Measurements from ENCODE around the gene FAM117A. TPM values are rescaled to one million over a fixed set of nuclear protein-coding genes. Genes with fewer than 3 reads are reported as not detected.
"Not testable (repeated sequence)": the region's sequence is repeated elsewhere in the genome, so short reads cannot be mapped to it uniquely, and the experiment has no call there.

Gene FAM117A
- total RNA-seq, 1 experiment from 2014 or later = 9.7 TPM

DNA sequence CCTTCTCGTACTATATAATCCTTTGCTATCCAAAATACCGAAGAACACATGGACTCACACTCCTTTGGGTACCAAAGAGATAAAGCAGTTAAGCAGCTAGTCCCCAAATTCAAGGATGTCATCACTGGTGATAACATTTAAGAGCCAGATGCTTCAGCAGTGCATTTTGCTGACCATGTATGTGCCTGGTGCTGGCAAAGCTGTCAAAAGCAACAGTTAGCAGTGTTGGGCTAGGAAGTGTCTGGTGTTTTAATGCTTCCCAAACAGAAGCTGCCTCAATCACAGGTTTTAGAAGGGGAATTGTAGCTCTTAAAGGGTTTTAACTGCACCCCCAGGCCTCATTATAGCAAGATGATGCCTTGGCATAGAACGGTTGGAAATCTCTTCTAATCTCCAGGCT, 4.7 kb downstream of the FAM117A start:
- Histone ChIP-seq H3K4me1 (ENCODE audit: insufficient read depth, low read length) (peaks cover 20% of the 10 kb centered on the region), H3K36me3 (ENCODE audit: low read depth, low read length) (no peaks in the 10 kb centered on the region), H3K27me3 (ENCODE audit: low read length) (no peaks in the 10 kb centered on the region), H3K4me3 (ENCODE audit: low read length) (no peak overlapping the region), H2AFZ (ENCODE audit: low read length) (no peak overlapping the region), H3F3A (ENCODE audit: low read length, unreplicated experiment) (no peaks in the 10 kb centered on the region), H3K9me3 (ENCODE audit: low read length) (no peaks in the 10 kb centered on the region), H3K4me2 (ENCODE audit: low read length) (no peak overlapping the region), H3K9me2 (replicated peaks; ENCODE audit: low read length) (no peaks in the 10 kb centered on the region), H4K20me1 (ENCODE audit: low read length) (no peaks in the 10 kb centered on the region), H3K9ac (ENCODE audit: low read length) (no peak overlapping the region), H3K27ac (ENCODE audit: low read length) (no peak overlapping the region), H3K79me2 (ENCODE audit: low read length) (no peaks in the 10 kb centered on the region)
- POLR2A ChIA-PET (ENCODE audit: unreplicated experiment) = no interaction called here
- intact Hi-C loops (cut with micrococcal nuclease) = no loop called here
- no TSS peak for BruUV-seq (replicated peaks)
- CTCF ChIA-PET = no interaction called here
- DNase-seq (no peak), ATAC-seq (no peak)
- TF ChIP-seq EZH2phosphoT487 (IDR thresholded peaks at IDR 0.05; ENCODE audit: borderline replicate concordance, low read length) (no peak), EZH2 (IDR thresholded peaks at IDR 0.05; ENCODE audit: low read length, unreplicated experiment) (no peak)
- TF ChIP-seq, protein P1, sequence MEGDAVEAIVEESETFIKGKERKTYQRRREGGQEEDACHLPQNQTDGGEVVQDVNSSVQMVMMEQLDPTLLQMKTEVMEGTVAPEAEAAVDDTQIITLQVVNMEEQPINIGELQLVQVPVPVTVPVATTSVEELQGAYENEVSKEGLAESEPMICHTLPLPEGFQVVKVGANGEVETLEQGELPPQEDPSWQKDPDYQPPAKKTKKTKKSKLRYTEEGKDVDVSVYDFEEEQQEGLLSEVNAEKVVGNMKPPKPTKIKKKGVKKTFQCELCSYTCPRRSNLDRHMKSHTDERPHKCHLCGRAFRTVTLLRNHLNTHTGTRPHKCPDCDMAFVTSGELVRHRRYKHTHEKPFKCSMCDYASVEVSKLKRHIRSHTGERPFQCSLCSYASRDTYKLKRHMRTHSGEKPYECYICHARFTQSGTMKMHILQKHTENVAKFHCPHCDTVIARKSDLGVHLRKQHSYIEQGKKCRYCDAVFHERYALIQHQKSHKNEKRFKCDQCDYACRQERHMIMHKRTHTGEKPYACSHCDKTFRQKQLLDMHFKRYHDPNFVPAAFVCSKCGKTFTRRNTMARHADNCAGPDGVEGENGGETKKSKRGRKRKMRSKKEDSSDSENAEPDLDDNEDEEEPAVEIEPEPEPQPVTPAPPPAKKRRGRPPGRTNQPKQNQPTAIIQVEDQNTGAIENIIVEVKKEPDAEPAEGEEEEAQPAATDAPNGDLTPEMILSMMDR (conservative IDR thresholded peaks at IDR 0.05; ENCODE audit: low read depth, low read length) = no peak

DNA sequence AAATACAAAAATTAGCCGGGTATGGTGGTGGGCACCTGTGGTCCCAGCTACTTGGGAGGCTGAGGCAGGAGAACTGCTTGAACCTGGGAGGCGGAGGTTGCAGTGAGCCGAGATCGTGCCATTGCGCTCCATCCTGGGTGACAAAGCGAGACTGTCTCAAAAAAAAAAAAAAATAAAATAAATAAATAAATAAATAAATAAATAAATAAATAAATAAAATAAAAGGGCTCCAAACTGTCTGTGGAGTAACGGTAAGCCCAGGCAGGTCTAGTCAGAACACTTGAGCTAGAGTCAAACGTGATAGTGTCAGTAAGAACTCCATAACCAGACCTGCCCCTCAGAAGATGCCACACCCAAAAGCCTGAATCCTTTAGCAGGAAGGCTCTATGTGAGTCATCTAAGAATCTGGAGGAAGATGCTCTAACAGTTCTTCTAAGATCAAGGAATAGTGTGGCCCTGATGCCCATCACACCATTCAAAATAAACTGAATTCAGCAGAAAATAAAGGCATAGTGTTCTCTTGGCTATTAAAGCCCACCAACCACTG, 5.4 kb downstream of the FAM117A start:
- H3K9ac ChIP-seq (ENCODE audit: low read length); H3K4me3 ChIP-seq (ENCODE audit: low read length); H3F3A ChIP-seq (ENCODE audit: low read length, unreplicated experiment); POLR2A ChIA-PET (ENCODE audit: unreplicated experiment); H4K20me1 ChIP-seq (ENCODE audit: low read length); H3K79me2 ChIP-seq (ENCODE audit: low read length); H3K27ac ChIP-seq (ENCODE audit: low read length); H3K27me3 ChIP-seq (ENCODE audit: low read length); H3K36me3 ChIP-seq (ENCODE audit: low read depth, low read length); H3K4me2 ChIP-seq (ENCODE audit: low read length); CTCF ChIA-PET; H3K9me2 ChIP-seq (replicated peaks; ENCODE audit: low read length); H2AFZ ChIP-seq (ENCODE audit: low read length); intact Hi-C loops (cut with micrococcal nuclease); BruUV-seq (replicated peaks); H3K9me3 ChIP-seq (ENCODE audit: low read length): not testable (repeated sequence)
- H3K4me1 ChIP-seq (ENCODE audit: insufficient read depth, low read length) = peaks cover 20% of the 10 kb centered on the region
- peak; percentile 52 for DNase-seq
- ATAC-seq = peak; percentile 48

DNA sequence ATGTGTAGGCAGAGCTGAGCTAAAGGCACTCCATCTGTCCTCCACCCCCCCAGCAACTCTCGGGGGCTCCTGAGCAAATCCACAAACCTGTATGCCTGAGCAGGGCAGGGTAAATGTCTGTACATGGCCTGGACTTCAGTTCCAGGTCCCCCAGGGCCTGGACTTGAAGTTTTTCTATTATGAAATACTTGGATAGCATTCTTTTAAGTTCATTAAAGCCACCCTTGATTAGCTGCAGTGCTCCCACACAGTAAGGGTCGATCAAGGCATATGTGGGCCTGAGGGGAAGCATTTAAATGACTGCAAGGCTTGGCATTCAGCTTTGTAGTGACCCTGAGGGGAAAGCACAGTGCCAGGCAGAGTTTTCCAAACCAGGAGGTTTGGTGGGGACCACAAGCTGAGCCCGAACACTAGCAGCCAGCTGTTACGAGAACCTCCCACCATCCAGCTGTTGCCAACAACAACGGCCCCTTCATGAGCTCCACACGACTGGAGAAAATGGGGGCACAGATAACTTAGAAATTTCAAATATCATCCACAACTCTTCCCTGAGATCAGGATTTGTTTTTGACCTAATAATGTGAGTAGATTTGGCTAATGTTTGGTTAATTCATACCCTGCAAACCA, 6.7 kb downstream of the FAM117A start:
- Histone ChIP-seq H3K79me2 (ENCODE audit: low read length) (no peaks in the 10 kb centered on the region), H3K9me2 (replicated peaks; ENCODE audit: low read length) (no peaks in the 10 kb centered on the region), H3F3A (ENCODE audit: low read length, unreplicated experiment) (no peaks in the 10 kb centered on the region), H2AFZ (ENCODE audit: low read length) (no peak overlapping the region), H3K4me3 (ENCODE audit: low read length) (no peak overlapping the region), H3K9ac (ENCODE audit: low read length) (no peak overlapping the region), H3K4me1 (ENCODE audit: insufficient read depth, low read length) (peaks cover 10% of the 10 kb centered on the region), H3K9me3 (ENCODE audit: low read length) (no peaks in the 10 kb centered on the region), H4K20me1 (ENCODE audit: low read length) (no peaks in the 10 kb centered on the region), H3K36me3 (ENCODE audit: low read depth, low read length) (no peaks in the 10 kb centered on the region), H3K27ac (ENCODE audit: low read length) (no peak overlapping the region), H3K4me2 (ENCODE audit: low read length) (no peak overlapping the region), H3K27me3 (ENCODE audit: low read length) (no peaks in the 10 kb centered on the region)
- BruUV-seq (replicated peaks) = no TSS peak
- DNase-seq (no peak), ATAC-seq (no peak)
- POLR2A ChIA-PET (ENCODE audit: unreplicated experiment) = no interaction called here
- no peak for TF ChIP-seq EZH2phosphoT487 (IDR thresholded peaks at IDR 0.05; ENCODE audit: borderline replicate concordance, low read length)
- TF ChIP-seq EZH2 (IDR thresholded peaks at IDR 0.05; ENCODE audit: low read length, unreplicated experiment) = no peak
- TF ChIP-seq, protein P1 (conservative IDR thresholded peaks at IDR 0.05; ENCODE audit: low read depth, low read length) = no peak
- CTCF ChIA-PET = no interaction called here
- intact Hi-C loops (cut with micrococcal nuclease) = no loop called here

Data from PC-3 (cell line).